HCT116 (cell line): ENCODE data around the gene ORC2. TPM values are rescaled to one million over a fixed set of nuclear protein-coding genes. Genes with fewer than 3 reads are reported as not detected.

ENCODE experiments used
- ATAC-seq: fragments of 200-7000 bp; cut with Tn5 transposase; 2 replicates; pipeline ENCODE4 v1.9.1; 2020; ENCODE audit warnings: mild to moderate bottlenecking, moderate library complexity
- BruUV-seq: library from RNA; stranded (reverse); fragments of 400-500 nt; replicated peaks from 2 replicates; lab custom pipeline; 2021; lab: Mats Ljungman, UMichigan
- CTCF ChIA-PET: fragments of 300-600 bp; sonication (Branson Sonifier 250); formaldehyde crosslinking; loops from one replicate; lab custom pipeline; 2021; ENCODE audit warnings: antibody characterized with exemption; lab: Charles Lee
- POLR2A ChIA-PET: fragments of 300-600, 350-600 bp; sonication (Branson Sonifier 250); formaldehyde crosslinking; loops from one replicate; lab custom pipeline; 2021; ENCODE audit warnings: antibody characterized with exemption; lab: Charles Lee
- RAD21 ChIA-PET, 2 experiments: fragments of 300-600 bp; sonication (Branson Sonifier 250); formaldehyde crosslinking; loops; one replicate each; lab custom pipeline; 2023; ENCODE audit warnings: low total read pairs in 2 of 2; ENCODE audit not compliant: uncharacterized antibody in 2 of 2, unreplicated experiment in 2 of 2, low non-redundant PET in 1 of 2; lab: Charles Lee
- DNase-seq: peaks from one replicate; pipeline ENCODE4 v3.0.0-alpha.2; 2010; ENCODE audit warnings: low read depth, low spot score
- H2AFZ ChIP-seq: fragments of 200-600 bp; shearing (Covaris generic), sonication (generic); 2 replicates; pipeline ENCODE4 v1.6.1; 2017; ENCODE audit warnings: low read depth, mixed run types, mixed read lengths, antibody characterized with exemption, low read length; ENCODE audit not compliant: poor library complexity, severe bottlenecking
- H3K27ac ChIP-seq: 2 replicates; pipeline ENCODE4 v1.5.1; 2012; ENCODE audit warnings: low read depth, low read length
- H3K27me3 ChIP-seq: fragments of 200-600 bp; sonication (generic); 2 replicates; pipeline ENCODE4 v1.6.1; 2016; ENCODE audit warnings: mixed run types, low read length, mixed read lengths; ENCODE audit not compliant: insufficient read depth
- H3K36me3 ChIP-seq, 2 experiments: fragments of 200-500 bp in 1 of 2; fragments of 200-600 bp in 1 of 2; sonication (Bioruptor generic) in 1 of 2; sonication (generic) in 1 of 2; 2 replicates each; pipeline versions ENCODE4 v1.5.1 to v1.6.1; 2014 to 2016; ENCODE audit warnings: low read length in 2 of 2, inconsistent platforms in 1 of 2, mixed read lengths in 1 of 2, mixed run types in 1 of 2; ENCODE audit not compliant: insufficient read depth in 2 of 2, control insufficient read depth in 1 of 2
- H3K4me1 ChIP-seq, 2 experiments: fragments of 200-600 bp in 1 of 2; sonication (generic) in 1 of 2; 2 replicates each; pipeline versions ENCODE4 v1.5.1 to v1.6.1; 2012 to 2017; ENCODE audit warnings: low read length in 2 of 2, inconsistent platforms in 1 of 2, mild to moderate bottlenecking in 1 of 2, mixed read lengths in 1 of 2, mixed run types in 1 of 2, moderate library complexity in 1 of 2; ENCODE audit not compliant: insufficient read depth in 2 of 2, control insufficient read depth in 1 of 2
- H3K4me2 ChIP-seq: fragments of 200-600 bp; sonication (generic); 2 replicates; pipeline ENCODE4 v1.6.1; 2017; ENCODE audit warnings: mixed run types, low read length, mixed read lengths
- H3K4me3 ChIP-seq, 2 experiments: fragments of 200-600 bp in 1 of 2; sonication (generic) in 1 of 2; replicated peaks in 1 of 2; 2 replicates each; pipeline ENCODE4 v1.5.1; 2011 to 2016; ENCODE audit warnings: low read length in 2 of 2, control low read depth in 1 of 2, low read depth in 1 of 2, mild to moderate bottlenecking in 1 of 2, mixed read lengths in 1 of 2, mixed run types in 1 of 2
- H3K79me2 ChIP-seq: fragments of 200-600 bp; sonication (generic); 2 replicates; pipeline ENCODE4 v1.6.1; 2017; ENCODE audit warnings: mild to moderate bottlenecking, mixed run types, low read length, moderate library complexity, mixed read lengths; ENCODE audit not compliant: insufficient read depth
- H3K9ac ChIP-seq: fragments of 200-600 bp; sonication (generic); 2 replicates; pipeline ENCODE4 v1.6.1; 2016; ENCODE audit warnings: low read length, mixed read lengths
- H3K9me2 ChIP-seq: fragments of 200-600 bp; sonication (generic), shearing (Covaris generic); 2 replicates; pipeline ENCODE4 v1.6.1; 2017; ENCODE audit warnings: mixed run types, mild to moderate bottlenecking, moderate library complexity; ENCODE audit not compliant: insufficient read depth
- H3K9me3 ChIP-seq, 2 experiments: fragments of 200-500 bp in 1 of 2; fragments of 200-600 bp in 1 of 2; sonication (Bioruptor generic) in 1 of 2; sonication (generic) in 1 of 2; 2 replicates each; pipeline ENCODE4 v1.6.1; 2014 to 2017; ENCODE audit warnings: low read length in 2 of 2, mixed read lengths in 2 of 2, inconsistent platforms in 1 of 2, low read depth in 1 of 2, mild to moderate bottlenecking in 1 of 2, mixed run types in 1 of 2, moderate library complexity in 1 of 2; ENCODE audit not compliant: control insufficient read depth in 1 of 2, insufficient read depth in 1 of 2
- H4K20me1 ChIP-seq: fragments of 200-600 bp; sonication (generic), shearing (Covaris generic); 2 replicates; pipeline ENCODE4 v1.6.1; 2017; ENCODE audit warnings: mixed run types, mild to moderate bottlenecking, moderate library complexity; ENCODE audit not compliant: insufficient read depth
- EZH2phosphoT487 ChIP-seq: fragments of 200-600 bp; IDR thresholded peaks from 2 replicates; pipeline ENCODE4 v1.6.1; 2018; ENCODE audit warnings: antibody characterized with exemption, borderline replicate concordance
- FOSL1 ChIP-seq: IDR thresholded peaks from 2 replicates; pipeline ENCODE4 v1.6.1; 2012; ENCODE audit warnings: low read depth
- POLR2AphosphoS5 ChIP-seq: IDR thresholded peaks from 2 replicates; pipeline ENCODE4 v1.6.1; 2011; ENCODE audit warnings: mild to moderate bottlenecking, low read depth, low read length, moderate library complexity
- RAD21 ChIP-seq: IDR thresholded peaks from 2 replicates; pipeline ENCODE4 v1.6.1; 2012; ENCODE audit warnings: low read depth, mild to moderate bottlenecking
- REST ChIP-seq: IDR thresholded peaks from 2 replicates; pipeline ENCODE4 v1.6.1; 2012; ENCODE audit warnings: low read depth
- SP1 ChIP-seq: IDR thresholded peaks from 2 replicates; pipeline ENCODE4 v1.6.1; 2012; ENCODE audit warnings: low read depth
- SRF ChIP-seq: IDR thresholded peaks from 2 replicates; pipeline ENCODE4 v1.6.1; 2012; ENCODE audit warnings: low read depth
- TCF7L2 ChIP-seq: IDR thresholded peaks from 2 replicates; pipeline ENCODE4 v1.7.0; 2011; ENCODE audit warnings: borderline replicate concordance, inconsistent platforms; ENCODE audit not compliant: insufficient read depth, insufficient read length; ENCODE audit errors: extremely low read depth
- intact Hi-C: fragments of 100-400 bp; cut with micrococcal nuclease; formaldehyde crosslinking; loops from 2 replicates; pipeline ENCODE4 v1.10.0; 2022
- total RNA-seq: library from RNA; stranded (reverse); gene quantifications from one replicate; pipeline ENCODE4 v1.2.1, GENCODE V29; 2021; ENCODE audit not compliant: unreplicated experiment

Gene ORC2
- total RNA-seq, 1 experiment from 2014 or later = 51.9 TPM

GRCh38 chr2:200913654-200914053 lies 49.8 kb downstream of the ORC2 start:
- H3K27ac ChIP-seq = no peak overlapping the region
- ChIA-PET RAD21 (no interaction called here), CTCF (no interaction called here), POLR2A (no interaction called here)
- H3K4me2 ChIP-seq = no peak overlapping the region
- no peaks in the 10 kb centered on the region for H3K27me3 ChIP-seq
- BruUV-seq = no TSS peak
- H3K4me1 ChIP-seq = no peaks in the 10 kb centered on the region
- no peak overlapping the region for H3K4me3 ChIP-seq
- ATAC-seq (no peak), DNase-seq (no peak)
- H3K9ac ChIP-seq = no peak overlapping the region
- no peaks in the 10 kb centered on the region for H3K9me2 ChIP-seq
- no peaks in the 10 kb centered on the region for H3K9me3 ChIP-seq
- TF ChIP-seq RAD21 = no peak
- TF ChIP-seq REST = no peak
- TF ChIP-seq SRF = no peak
- TF ChIP-seq EZH2phosphoT487 = no peak
- TF ChIP-seq TCF7L2 = no peak
- no peak for TF ChIP-seq SP1
- TF ChIP-seq POLR2AphosphoS5 = no peak
- no peak for TF ChIP-seq FOSL1
- H2AFZ ChIP-seq = no peak overlapping the region
- H3K36me3 ChIP-seq = peaks cover 50 to 54% of the 10 kb centered on the region in 2 experiments
- intact Hi-C loops = no loop called here
- peaks cover 3% of the 10 kb centered on the region for H4K20me1 ChIP-seq
- no peaks in the 10 kb centered on the region for H3K79me2 ChIP-seq
